Neural cell (in vitro differentiated cells): Measurements from ENCODE around the gene PCIF1. TPM values are rescaled to one million over a fixed set of nuclear protein-coding genes. Genes with fewer than 3 reads are reported as not detected.

ENCODE experiments used
- H2AFZ ChIP-seq: fragments of 200-600, 300-800 bp; sonication (generic), shearing (Covaris generic); 2 replicates; pipeline ENCODE4 v1.6.0; 2014; ENCODE audit warnings: low read depth, mild to moderate bottlenecking, antibody characterized with exemption, low read length, moderate library complexity
- H3F3A ChIP-seq: fragments of 200-600 bp; shearing (Covaris generic); 2 replicates; pipeline ENCODE4 v1.6.1; 2016; ENCODE audit warnings: mild to moderate bottlenecking, moderate library complexity, mixed read lengths, antibody characterized with exemption, low read length; ENCODE audit not compliant: insufficient read depth, poor library complexity, severe bottlenecking
- H3K27ac ChIP-seq: fragments of 200-600, 300-800 bp; sonication (generic), shearing (Covaris generic); 2 replicates; pipeline ENCODE4 v1.5.1; 2014; ENCODE audit warnings: mild to moderate bottlenecking, low read length, moderate library complexity
- H3K27me3 ChIP-seq: fragments of 300-800, 200-600 bp; sonication (generic), shearing (Covaris generic); 2 replicates; pipeline ENCODE4 v1.6.0; 2014; ENCODE audit warnings: mild to moderate bottlenecking, low read depth, low read length, moderate library complexity; ENCODE audit not compliant: insufficient read depth
- H3K36me3 ChIP-seq: fragments of 300-800, 200-600 bp; sonication (generic), shearing (Covaris generic); 2 replicates; pipeline ENCODE4 v1.5.1; 2014; ENCODE audit warnings: mild to moderate bottlenecking, antibody characterized with exemption, low read length, moderate library complexity; ENCODE audit not compliant: insufficient read depth
- H3K4me2 ChIP-seq: fragments of 300-800, 200-600 bp; sonication (generic), shearing (Covaris generic); 2 replicates; pipeline ENCODE4 v1.6.0; 2014; ENCODE audit warnings: mild to moderate bottlenecking, low read length
- H3K4me3 ChIP-seq: fragments of 300-800, 200-600 bp; sonication (generic), shearing (Covaris generic); 2 replicates; pipeline ENCODE4 v1.5.1; 2014; ENCODE audit warnings: mild to moderate bottlenecking, low read length, moderate library complexity
- H3K79me2 ChIP-seq: fragments of 200-600 bp; shearing (Covaris generic); replicated peaks from 2 replicates; pipeline ENCODE4 v1.6.0; 2014; ENCODE audit warnings: mild to moderate bottlenecking, low read length, moderate library complexity; ENCODE audit not compliant: insufficient read depth
- H3K9ac ChIP-seq: fragments of 300-800, 200-600 bp; sonication (generic), shearing (Covaris generic); 2 replicates; pipeline ENCODE4 v1.6.1; 2016; ENCODE audit warnings: mild to moderate bottlenecking, low read length, mixed read lengths
- H3K9me2 ChIP-seq: fragments of 200-600 bp; shearing (Covaris generic); 2 replicates; pipeline ENCODE4 v1.6.1; 2016; ENCODE audit warnings: mild to moderate bottlenecking, low read length, mixed read lengths; ENCODE audit not compliant: insufficient read depth
- H3K9me3 ChIP-seq: fragments of 200-600, 300-800 bp; sonication (generic), shearing (Covaris generic); 2 replicates; pipeline ENCODE4 v1.6.1; 2016; ENCODE audit warnings: mild to moderate bottlenecking, mixed run types, low read length, moderate library complexity, mixed read lengths
- H4K20me1 ChIP-seq: fragments of 200-600 bp; shearing (Covaris generic); 2 replicates; pipeline ENCODE4 v1.6.1; 2016; ENCODE audit warnings: mild to moderate bottlenecking, mixed run types; ENCODE audit not compliant: insufficient read depth
- EP300 ChIP-seq: fragments of 450-650 bp; conservative IDR thresholded peaks from 2 replicates; pipeline ENCODE4 v1.6.1; 2014; ENCODE audit warnings: antibody characterized with exemption, mild to moderate bottlenecking, moderate library complexity; ENCODE audit not compliant: poor library complexity, severe bottlenecking
- EZH2 ChIP-seq: fragments of 200-600, 300-800 bp; shearing (Covaris generic), sonication (generic); IDR thresholded peaks from 2 replicates; pipeline ENCODE4 v1.6.1; 2014; ENCODE audit warnings: antibody characterized with exemption, low read length, borderline replicate concordance, mild to moderate bottlenecking; ENCODE audit not compliant: insufficient read depth, poor library complexity, severe bottlenecking
- MXI1 ChIP-seq: fragments of 450-650 bp; conservative IDR thresholded peaks from 2 replicates; pipeline ENCODE4 v1.6.1; 2014; ENCODE audit warnings: antibody characterized with exemption, mild to moderate bottlenecking; ENCODE audit not compliant: poor library complexity, severe bottlenecking
- POLR2AphosphoS5 ChIP-seq: IDR thresholded peaks from 2 replicates; pipeline ENCODE4 v1.6.1; 2012
- RAD21 ChIP-seq: fragments of 450-650 bp; conservative IDR thresholded peaks from 2 replicates; pipeline ENCODE4 v1.6.1; 2014; ENCODE audit warnings: antibody characterized with exemption, mild to moderate bottlenecking, moderate library complexity
- SMC3 ChIP-seq: fragments of 450-650 bp; conservative IDR thresholded peaks from 2 replicates; pipeline ENCODE4 v1.6.1; 2014; ENCODE audit warnings: antibody characterized with exemption, mild to moderate bottlenecking, moderate library complexity; ENCODE audit not compliant: poor library complexity
- TAF1 ChIP-seq: IDR thresholded peaks from 2 replicates; pipeline ENCODE4 v1.6.1; 2012; ENCODE audit warnings: low read depth
- polyA plus RNA-seq: library from polyadenylated mRNA; depleted of rRNA; stranded (reverse); fragments of >200 nt; gene quantifications from 2 replicates; pipeline ENCODE4 v1.2.3, GENCODE V29; 2014
- TF ChIP-seq, protein P1 (sequence below): IDR thresholded peaks from 2 replicates; pipeline ENCODE4 v1.6.1; 2012; ENCODE audit warnings: borderline replicate concordance
- TF ChIP-seq, protein P2 (sequence below): fragments of 450-650 bp; IDR thresholded peaks from 2 replicates; pipeline ENCODE4 v1.5.1; 2014; ENCODE audit warnings: antibody characterized with exemption, mild to moderate bottlenecking, moderate library complexity; ENCODE audit not compliant: poor library complexity, severe bottlenecking

Gene PCIF1
- polyA plus RNA-seq, 1 donor from 2014 or later = 28.3 TPM

GRCh38 chr20:45940469-45940868 is 6.0 kb downstream of the PCIF1 start:
- no peak overlapping the region for H2AFZ ChIP-seq
- H3K9me2 ChIP-seq = no peaks in the 10 kb centered on the region
- H3K4me2 ChIP-seq = no peak overlapping the region
- H3F3A ChIP-seq = no peaks in the 10 kb centered on the region
- no peaks in the 10 kb centered on the region for H3K9me3 ChIP-seq
- peaks cover 13% of the 10 kb centered on the region for H3K79me2 ChIP-seq
- no peak overlapping the region for H3K27ac ChIP-seq
- no peaks in the 10 kb centered on the region for H4K20me1 ChIP-seq
- H3K9ac ChIP-seq = no peak overlapping the region
- no peaks in the 10 kb centered on the region for H3K36me3 ChIP-seq
- no peaks in the 10 kb centered on the region for H3K27me3 ChIP-seq
- TF ChIP-seq EZH2 (no peak), EP300 (no peak), POLR2AphosphoS5 (no peak), TAF1 (no peak), RAD21 (no peak), MXI1 (no peak), SMC3 (no peak)
- TF ChIP-seq, protein P1, sequence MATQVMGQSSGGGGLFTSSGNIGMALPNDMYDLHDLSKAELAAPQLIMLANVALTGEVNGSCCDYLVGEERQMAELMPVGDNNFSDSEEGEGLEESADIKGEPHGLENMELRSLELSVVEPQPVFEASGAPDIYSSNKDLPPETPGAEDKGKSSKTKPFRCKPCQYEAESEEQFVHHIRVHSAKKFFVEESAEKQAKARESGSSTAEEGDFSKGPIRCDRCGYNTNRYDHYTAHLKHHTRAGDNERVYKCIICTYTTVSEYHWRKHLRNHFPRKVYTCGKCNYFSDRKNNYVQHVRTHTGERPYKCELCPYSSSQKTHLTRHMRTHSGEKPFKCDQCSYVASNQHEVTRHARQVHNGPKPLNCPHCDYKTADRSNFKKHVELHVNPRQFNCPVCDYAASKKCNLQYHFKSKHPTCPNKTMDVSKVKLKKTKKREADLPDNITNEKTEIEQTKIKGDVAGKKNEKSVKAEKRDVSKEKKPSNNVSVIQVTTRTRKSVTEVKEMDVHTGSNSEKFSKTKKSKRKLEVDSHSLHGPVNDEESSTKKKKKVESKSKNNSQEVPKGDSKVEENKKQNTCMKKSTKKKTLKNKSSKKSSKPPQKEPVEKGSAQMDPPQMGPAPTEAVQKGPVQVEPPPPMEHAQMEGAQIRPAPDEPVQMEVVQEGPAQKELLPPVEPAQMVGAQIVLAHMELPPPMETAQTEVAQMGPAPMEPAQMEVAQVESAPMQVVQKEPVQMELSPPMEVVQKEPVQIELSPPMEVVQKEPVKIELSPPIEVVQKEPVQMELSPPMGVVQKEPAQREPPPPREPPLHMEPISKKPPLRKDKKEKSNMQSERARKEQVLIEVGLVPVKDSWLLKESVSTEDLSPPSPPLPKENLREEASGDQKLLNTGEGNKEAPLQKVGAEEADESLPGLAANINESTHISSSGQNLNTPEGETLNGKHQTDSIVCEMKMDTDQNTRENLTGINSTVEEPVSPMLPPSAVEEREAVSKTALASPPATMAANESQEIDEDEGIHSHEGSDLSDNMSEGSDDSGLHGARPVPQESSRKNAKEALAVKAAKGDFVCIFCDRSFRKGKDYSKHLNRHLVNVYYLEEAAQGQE = no peak
- TF ChIP-seq, protein P2, sequence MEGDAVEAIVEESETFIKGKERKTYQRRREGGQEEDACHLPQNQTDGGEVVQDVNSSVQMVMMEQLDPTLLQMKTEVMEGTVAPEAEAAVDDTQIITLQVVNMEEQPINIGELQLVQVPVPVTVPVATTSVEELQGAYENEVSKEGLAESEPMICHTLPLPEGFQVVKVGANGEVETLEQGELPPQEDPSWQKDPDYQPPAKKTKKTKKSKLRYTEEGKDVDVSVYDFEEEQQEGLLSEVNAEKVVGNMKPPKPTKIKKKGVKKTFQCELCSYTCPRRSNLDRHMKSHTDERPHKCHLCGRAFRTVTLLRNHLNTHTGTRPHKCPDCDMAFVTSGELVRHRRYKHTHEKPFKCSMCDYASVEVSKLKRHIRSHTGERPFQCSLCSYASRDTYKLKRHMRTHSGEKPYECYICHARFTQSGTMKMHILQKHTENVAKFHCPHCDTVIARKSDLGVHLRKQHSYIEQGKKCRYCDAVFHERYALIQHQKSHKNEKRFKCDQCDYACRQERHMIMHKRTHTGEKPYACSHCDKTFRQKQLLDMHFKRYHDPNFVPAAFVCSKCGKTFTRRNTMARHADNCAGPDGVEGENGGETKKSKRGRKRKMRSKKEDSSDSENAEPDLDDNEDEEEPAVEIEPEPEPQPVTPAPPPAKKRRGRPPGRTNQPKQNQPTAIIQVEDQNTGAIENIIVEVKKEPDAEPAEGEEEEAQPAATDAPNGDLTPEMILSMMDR = no peak
- no peak overlapping the region for H3K4me3 ChIP-seq

GRCh38 chr20:45943613-45944012 is 9.1 kb downstream of the PCIF1 start:
- Histone ChIP-seq H3K27me3 (no peaks in the 10 kb centered on the region), H3K36me3 (peaks cover 6% of the 10 kb centered on the region), H3K9ac (no peak overlapping the region), H3F3A (no peaks in the 10 kb centered on the region), H2AFZ (no peak overlapping the region), H4K20me1 (no peaks in the 10 kb centered on the region), H3K9me2 (no peaks in the 10 kb centered on the region), H3K4me3 (no peak overlapping the region), H3K79me2 (no peaks in the 10 kb centered on the region), H3K9me3 (no peaks in the 10 kb centered on the region), H3K4me2 (no peak overlapping the region), H3K27ac (no peak overlapping the region)
- TF ChIP-seq RAD21 (no peak), MXI1 (no peak), TAF1 (no peak)
- TF ChIP-seq, protein P2 = no peak
- TF ChIP-seq, protein P1 = no peak
